ENCODE data around the gene PSMB5. TPM values are rescaled to one million over a fixed set of nuclear protein-coding genes. Genes with fewer than 3 reads are reported as not detected.
"Not testable (repeated sequence)": the region's sequence is repeated elsewhere in the genome, so short reads cannot be mapped to it uniquely, and the experiment has no call there.

Gene PSMB5
- total RNA-seq, 1 donor from 2014 or later = 215 TPM

DNA sequence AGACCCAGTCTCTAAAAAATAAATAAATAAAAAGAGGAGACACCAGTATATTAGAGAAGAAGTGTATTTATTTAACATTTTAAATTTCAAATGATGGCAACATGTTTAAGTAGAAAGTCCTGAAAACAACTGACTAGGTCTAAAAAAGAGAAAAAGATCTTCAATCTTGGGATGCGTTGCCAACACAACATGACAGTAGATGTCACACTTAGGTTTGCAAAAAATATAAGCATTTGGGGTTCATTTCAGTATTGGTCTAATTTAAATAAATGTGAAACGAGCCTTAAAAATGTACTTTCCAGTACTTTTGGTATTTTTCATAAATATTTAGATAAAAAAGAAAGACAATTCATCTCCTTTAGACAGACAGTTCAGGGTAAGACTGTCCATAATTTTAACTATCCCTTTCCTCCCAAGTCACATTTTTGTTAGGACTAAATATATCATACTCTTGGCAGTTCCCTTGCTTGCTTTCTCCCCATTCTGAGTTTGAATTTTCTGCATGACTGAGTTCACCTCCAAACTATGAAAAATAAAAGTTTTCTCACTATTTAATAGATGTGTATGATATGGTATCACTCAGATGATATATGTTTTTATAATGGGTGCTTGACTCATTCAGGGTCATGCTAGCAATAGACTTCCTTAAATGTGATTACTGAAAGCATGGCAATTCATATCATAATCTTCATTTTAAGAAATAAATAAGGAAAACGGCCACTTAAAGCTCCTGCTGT is 29.1 kb downstream of the PSMB5 start:
- Mint-ChIP-seq H3K27ac (ENCODE audit: unreplicated experiment) (no peak overlapping the region), H3K27me3 (ENCODE audit: low read depth) (no peaks in the 10 kb centered on the region), H3K4me1 (peaks cover 46% of the 10 kb centered on the region), H3K36me3 (ENCODE audit: low read depth) (no peaks in the 10 kb centered on the region), H3K4me3 (peak overlapping the region; percentile 93), H3K9me3 (peaks cover 2% of the 10 kb centered on the region)
- no peak for DNase-seq (ENCODE audit: low read depth, low spot score)
- no peak for TF ChIP-seq CTCF (conservative IDR thresholded peaks at IDR 0.05)

DNA sequence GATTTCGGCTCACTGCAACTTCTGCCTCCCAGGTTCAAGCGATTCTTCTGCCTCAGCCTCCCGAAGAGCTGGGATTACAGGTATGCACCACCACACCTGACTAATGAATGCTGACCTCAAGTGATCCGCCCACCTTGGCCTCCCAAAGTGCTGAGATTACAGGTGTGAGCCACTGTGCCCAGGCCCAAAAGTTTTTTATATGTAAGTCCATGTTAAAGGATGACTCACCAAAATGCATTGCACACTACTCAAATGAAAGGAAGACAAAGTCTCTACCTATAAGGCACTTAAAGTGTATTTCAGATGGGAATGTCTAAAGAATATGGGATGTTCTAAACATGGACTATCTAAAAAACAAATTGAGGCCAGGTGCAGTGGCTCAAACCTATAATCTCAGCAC is 30.4 kb downstream of the PSMB5 start:
- not testable (repeated sequence) for H3K36me3 Mint-ChIP-seq (ENCODE audit: low read depth); H3K9me3 Mint-ChIP-seq; DNase-seq (ENCODE audit: low read depth, low spot score); H3K27me3 Mint-ChIP-seq (ENCODE audit: low read depth)
- Mint-ChIP-seq H3K4me3 (peak overlapping the region; percentile 80), H3K27ac (ENCODE audit: unreplicated experiment) (peak overlapping the region; percentile 12), H3K4me1 (peaks cover 34% of the 10 kb centered on the region)

GRCh38 chr14:23002592-23002991 is 32.1 kb downstream of the PSMB5 start:
- no peak for TF ChIP-seq CTCF (conservative IDR thresholded peaks at IDR 0.05)
- no peak for DNase-seq (ENCODE audit: low read depth, low spot score)
- no peak overlapping the region for H3K4me3 Mint-ChIP-seq
- no peaks in the 10 kb centered on the region for H3K27me3 Mint-ChIP-seq (ENCODE audit: low read depth)
- peaks cover 25% of the 10 kb centered on the region for H3K4me1 Mint-ChIP-seq
- no peak overlapping the region for H3K27ac Mint-ChIP-seq (ENCODE audit: unreplicated experiment)
- H3K9me3 Mint-ChIP-seq = no peaks in the 10 kb centered on the region
- no peaks in the 10 kb centered on the region for H3K36me3 Mint-ChIP-seq (ENCODE audit: low read depth)

GRCh38 chr14:23000860-23001259 is 33.8 kb downstream of the PSMB5 start:
- no peaks in the 10 kb centered on the region for H3K9me3 Mint-ChIP-seq
- TF ChIP-seq CTCF (conservative IDR thresholded peaks at IDR 0.05) = no peak
- H3K4me1 Mint-ChIP-seq = peaks cover 8% of the 10 kb centered on the region
- no peak for DNase-seq (ENCODE audit: low read depth, low spot score)
- no peaks in the 10 kb centered on the region for H3K36me3 Mint-ChIP-seq (ENCODE audit: low read depth)
- H3K4me3 Mint-ChIP-seq = no peak overlapping the region
- no peak overlapping the region for H3K27ac Mint-ChIP-seq (ENCODE audit: unreplicated experiment)
- no peaks in the 10 kb centered on the region for H3K27me3 Mint-ChIP-seq (ENCODE audit: low read depth)

DNA sequence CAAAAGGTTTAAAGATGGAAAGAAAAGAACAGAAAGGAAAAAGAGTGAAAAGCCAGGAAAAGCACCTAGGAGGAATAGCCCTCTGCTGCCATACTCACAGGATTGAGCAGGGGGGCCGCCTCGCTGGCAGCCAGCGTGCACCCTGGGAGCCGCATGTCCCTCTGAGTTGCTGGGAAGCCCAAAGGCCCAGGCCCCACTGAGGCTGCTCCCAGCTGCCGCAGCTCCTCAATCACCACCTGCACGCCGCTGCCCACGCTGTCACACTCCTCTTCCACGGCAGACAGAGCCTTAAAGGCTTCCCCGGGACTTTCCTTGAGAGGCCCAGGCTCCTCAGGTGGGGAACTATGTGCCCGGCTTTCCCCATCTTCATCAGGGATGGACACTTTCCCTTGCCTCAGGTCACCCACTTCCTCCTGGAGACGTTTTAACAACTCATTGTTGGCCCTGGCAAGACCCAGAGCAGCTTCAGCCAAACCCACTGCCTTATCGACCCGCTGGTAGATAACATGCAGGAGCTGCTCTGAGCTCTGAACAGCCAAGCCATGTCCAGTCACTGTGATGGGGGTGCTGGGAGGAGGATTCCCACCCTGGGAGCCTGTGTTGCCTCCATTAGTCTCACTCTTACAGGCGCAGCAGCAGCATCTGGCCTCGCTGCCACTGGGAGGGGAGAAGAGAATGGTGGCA is 36.2 kb downstream of the PSMB5 start:
- peaks cover 6% of the 10 kb centered on the region for H3K4me1 Mint-ChIP-seq
- TF ChIP-seq CTCF (conservative IDR thresholded peaks at IDR 0.05) = no peak
- no peaks in the 10 kb centered on the region for H3K36me3 Mint-ChIP-seq (ENCODE audit: low read depth)
- no peak for DNase-seq (ENCODE audit: low read depth, low spot score)
- no peak overlapping the region for H3K4me3 Mint-ChIP-seq
- H3K9me3 Mint-ChIP-seq = no peaks in the 10 kb centered on the region
- peak overlapping the region; percentile 81 for H3K27ac Mint-ChIP-seq (ENCODE audit: unreplicated experiment)
- H3K27me3 Mint-ChIP-seq (ENCODE audit: low read depth) = no peaks in the 10 kb centered on the region

- no peak overlapping the region for H3K4me3 Mint-ChIP-seq
- H3K27ac Mint-ChIP-seq (ENCODE audit: unreplicated experiment) = no peak overlapping the region
- DNase-seq (ENCODE audit: low read depth, low spot score) = no peak
- H3K4me1 Mint-ChIP-seq = peaks cover 6% of the 10 kb centered on the region
- TF ChIP-seq CTCF (conservative IDR thresholded peaks at IDR 0.05) = no peak
- no peaks in the 10 kb centered on the region for H3K27me3 Mint-ChIP-seq (ENCODE audit: low read depth)
- H3K36me3 Mint-ChIP-seq (ENCODE audit: low read depth) = no peaks in the 10 kb centered on the region
- no peaks in the 10 kb centered on the region for H3K9me3 Mint-ChIP-seq
These were observed 36.9 kb downstream of the PSMB5 start for GRCh38 chr14:22997676-22998323.

Data from neural crest cell (in vitro differentiated cells).